H7 (cell line): ENCODE data around the gene TRIM41. TPM values are rescaled to one million over a fixed set of nuclear protein-coding genes. Genes with fewer than 3 reads are reported as not detected.
"Not testable (repeated sequence)": the region's sequence is repeated elsewhere in the genome, so short reads cannot be mapped to it uniquely, and the experiment has no call there.

ENCODE experiments used
- DNase-seq: peaks from one replicate; pipeline ENCODE4 v3.0.0; 2012
- H3K27me3 ChIP-seq: 2 replicates; pipeline ENCODE4 v1.6.0; 2011; ENCODE audit warnings: mild to moderate bottlenecking, low read length; ENCODE audit not compliant: control insufficient read depth, insufficient read depth
- H3K36me3 ChIP-seq: replicated peaks from 2 replicates; pipeline ENCODE4 v1.5.1; 2011; ENCODE audit warnings: low read length; ENCODE audit not compliant: control insufficient read depth, insufficient read depth
- H3K4me3 ChIP-seq: 2 replicates; pipeline ENCODE4 v1.5.1; 2011; ENCODE audit warnings: low read depth, mild to moderate bottlenecking, control low read depth, low read length, moderate library complexity; ENCODE audit not compliant: insufficient read depth
- total RNA-seq: library from RNA; depleted of rRNA; stranded (reverse); fragments of >200 nt; shearing (Covaris generic); gene quantifications from 2 replicates; pipeline ENCODE4 v1.2.3, GENCODE V29; 2014

Gene TRIM41
- total RNA-seq, 1 experiment from 2014 or later = 13.6 TPM

DNA sequence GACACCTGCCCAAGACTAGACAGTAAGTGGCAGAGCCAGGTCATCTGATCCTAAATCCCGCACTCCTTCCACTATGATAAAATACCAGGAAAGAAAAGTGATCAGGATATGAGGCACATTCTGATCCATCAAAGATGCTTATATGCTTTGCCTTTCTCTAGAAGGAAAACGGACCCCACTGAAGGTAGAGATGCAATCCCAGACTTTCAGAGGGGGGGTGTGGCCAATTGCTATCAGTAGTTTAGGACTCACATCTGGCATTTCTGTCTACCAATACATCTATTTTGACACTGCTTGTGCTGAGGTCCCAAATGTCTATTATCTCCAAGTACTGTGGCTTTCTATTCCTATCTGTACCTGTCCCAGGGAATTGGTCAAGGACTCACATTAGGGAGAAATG, 36.2 kb downstream of the TRIM41 start:
- Histone ChIP-seq H3K36me3 (peaks cover 14% of the 10 kb centered on the region), H3K4me3 (peak overlapping the region; percentile 96; the same call in 1 of the 2 replicates), H3K27me3 (no peaks in the 10 kb centered on the region)
- no peak for DNase-seq

DNA sequence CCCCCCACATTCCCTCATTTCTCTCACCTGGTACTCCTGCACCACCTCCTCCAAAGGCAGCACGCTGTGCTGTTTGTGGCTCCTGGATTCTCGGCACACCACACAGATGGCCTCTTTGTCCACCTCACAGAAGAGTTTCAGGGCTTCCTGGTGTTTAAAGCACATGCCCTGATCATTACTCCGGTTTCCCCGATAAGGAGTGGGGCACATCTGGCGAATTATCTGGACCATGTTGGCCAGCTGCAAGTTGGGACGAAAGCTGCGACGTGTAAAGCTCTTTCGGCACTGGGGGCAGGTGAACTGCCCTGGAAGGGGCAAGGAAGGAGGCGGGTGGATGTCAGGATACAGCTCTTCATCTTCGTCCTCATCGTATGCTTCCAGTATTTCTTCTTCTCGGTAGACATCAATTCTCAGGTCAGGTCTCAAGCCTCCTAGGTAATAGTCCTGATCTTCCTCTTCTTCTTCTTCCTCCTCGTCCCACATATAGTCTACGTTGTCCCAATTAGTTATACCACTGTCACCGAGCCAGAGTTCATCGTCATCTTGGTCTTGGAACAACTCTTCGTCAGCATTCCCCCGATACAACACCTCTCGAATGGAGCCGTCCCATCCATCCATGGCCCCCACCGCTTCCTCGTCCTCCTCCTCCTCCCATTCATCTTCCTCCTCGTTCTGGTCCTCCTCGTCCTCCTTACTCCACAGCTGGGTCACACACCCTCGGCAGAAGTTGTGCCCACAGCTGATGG, 37.1 kb downstream of the TRIM41 start:
- DNase-seq = no peak
- H3K36me3 ChIP-seq = peaks cover 11% of the 10 kb centered on the region
- no peaks in the 10 kb centered on the region for H3K27me3 ChIP-seq
- H3K4me3 ChIP-seq = peak overlapping the region; percentile 96

DNA sequence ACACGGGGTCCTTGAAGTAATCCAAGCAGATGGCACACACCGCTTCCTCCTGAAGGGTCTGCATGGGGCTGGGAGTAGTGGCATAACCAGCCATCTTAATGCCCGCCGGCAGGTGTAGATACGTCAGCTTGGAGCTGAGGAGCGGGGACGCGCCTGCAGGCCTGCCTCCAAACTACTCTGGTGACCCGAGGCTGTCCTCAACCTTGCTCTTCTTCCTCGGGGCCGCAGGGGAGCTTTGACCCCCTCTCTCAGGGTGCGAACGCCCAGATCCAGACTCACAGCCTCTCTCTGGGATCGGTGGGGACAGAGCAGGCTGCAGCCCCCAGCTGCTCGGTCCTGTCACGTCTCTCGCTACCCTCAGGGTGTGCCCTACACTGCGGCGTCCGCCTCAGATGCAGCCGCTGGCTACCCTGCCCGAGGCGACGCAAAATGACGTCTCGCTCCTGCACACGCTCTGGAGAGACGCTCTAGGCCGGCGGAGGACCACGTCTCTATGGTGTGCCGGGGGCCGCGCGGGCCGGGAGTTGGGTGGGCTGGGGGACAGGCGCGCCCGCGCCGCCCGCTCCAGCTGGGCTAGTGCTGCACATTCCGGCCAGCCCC, 37.7 kb downstream of the TRIM41 start, which contains the start of gene TRIM52:
TSS of gene TRIM52 (minus strand) at position 424 of the 600 bp plus-strand sequence. CDS start at position 94, 330 bp downstream.
- peak; percentile 94 for DNase-seq
- Histone ChIP-seq H3K27me3 (no peaks in the 10 kb centered on the region), H3K36me3 (peaks cover 10% of the 10 kb centered on the region), H3K4me3 (peak within 1 kb of the TSS; percentile 96)

DNA sequence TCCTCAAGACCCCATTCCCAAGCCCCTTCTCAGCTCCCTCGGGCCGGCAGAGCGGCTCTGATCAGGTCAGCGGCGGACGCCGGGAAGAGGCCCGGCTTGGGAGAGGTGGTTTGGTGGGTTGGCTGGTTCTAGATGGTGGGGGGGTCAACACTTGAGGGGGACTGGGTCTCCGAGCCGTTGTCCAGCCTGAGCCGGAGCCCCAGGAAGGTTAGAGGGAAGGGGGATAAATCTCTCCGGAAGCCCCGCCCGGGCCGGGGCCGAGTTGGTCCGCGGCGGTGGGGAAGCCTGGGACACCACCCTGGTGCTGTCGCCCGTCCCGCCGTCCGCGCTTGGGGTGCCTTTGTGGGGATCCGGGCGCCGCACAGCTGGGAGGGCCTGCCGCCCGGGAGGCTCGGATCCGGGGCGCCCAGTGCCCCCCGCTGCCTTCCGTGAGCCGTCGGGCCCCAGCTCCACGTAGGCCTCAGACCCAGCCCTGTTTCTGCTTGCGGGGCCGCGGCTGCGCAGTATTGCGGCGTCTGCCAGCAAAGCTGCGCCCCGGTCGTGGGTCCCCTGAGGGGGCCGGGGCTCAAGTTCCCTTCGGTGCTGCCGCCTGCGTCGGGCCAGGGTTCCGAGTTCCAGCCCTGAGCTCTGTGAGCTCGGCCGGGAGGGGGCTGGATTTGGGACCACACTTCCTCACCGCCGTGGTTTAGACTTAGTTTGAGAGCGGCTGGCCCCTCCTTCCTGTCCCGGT, 38.4 kb downstream of the TRIM41 start:
- Histone ChIP-seq H3K27me3 (no peaks in the 10 kb centered on the region), H3K36me3 (peaks cover 6% of the 10 kb centered on the region), H3K4me3 (peak overlapping the region; percentile 96)
- DNase-seq = peak; percentile 84

DNA sequence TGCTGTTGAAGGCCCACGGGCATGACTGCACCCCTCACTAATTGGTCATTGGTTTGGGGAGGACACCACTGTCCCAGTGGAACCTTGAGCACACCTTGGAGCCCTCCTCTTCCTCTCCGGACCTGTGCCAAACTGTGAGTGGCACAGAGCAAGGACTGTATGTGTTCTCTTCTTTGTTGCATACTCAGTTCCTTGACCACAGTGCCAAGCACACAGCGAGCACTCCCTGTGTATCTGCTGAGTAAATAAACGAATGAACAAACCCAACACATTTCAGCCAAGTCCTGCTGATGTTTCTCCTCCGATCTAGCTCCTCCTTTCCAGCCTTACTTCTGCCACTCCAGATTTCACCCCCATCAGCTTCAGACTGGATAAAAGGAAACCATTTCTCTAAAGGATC, 40.6 kb downstream of the TRIM41 start:
- H3K27me3 ChIP-seq = no peaks in the 10 kb centered on the region
- DNase-seq = no peak

DNA sequence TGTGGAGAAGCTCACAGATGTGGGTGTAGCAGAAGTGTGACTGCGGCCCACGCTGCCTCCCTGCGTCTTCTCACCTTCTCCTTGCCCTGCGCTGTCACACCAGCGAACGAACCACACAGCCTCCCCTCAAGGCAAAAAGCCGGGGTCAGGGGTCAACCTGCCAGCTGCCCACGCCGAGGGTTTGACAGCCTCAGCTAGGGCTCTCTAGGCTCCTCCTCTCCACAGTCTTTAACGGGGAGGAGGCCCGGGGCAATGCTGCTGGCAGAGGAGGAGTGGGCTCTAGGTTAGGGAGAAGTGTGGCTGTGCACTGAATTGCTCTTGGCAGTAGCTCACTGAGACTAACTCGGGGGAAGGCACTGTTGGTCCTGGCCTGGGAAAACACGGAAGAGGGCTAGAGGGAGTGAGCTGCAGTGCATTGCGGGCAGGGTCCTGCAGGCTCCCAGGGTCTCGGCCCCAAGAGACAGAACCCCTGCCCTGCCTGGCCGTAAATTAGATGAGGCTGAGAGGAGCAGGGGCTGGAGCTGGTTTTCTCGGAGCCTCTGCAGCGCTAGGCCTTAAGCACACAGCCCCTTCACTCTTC, 42.1 kb downstream of the TRIM41 start:
- DNase-seq = no peak
- peaks cover 5% of the 10 kb centered on the region for H3K36me3 ChIP-seq
- H3K27me3 ChIP-seq = no peaks in the 10 kb centered on the region
- no peak overlapping the region for H3K4me3 ChIP-seq

More for the DNA sequence above, 40.6 kb downstream of the TRIM41 start:
- Histone ChIP-seq H3K4me3 (no peak overlapping the region), H3K36me3 (peaks cover 5% of the 10 kb centered on the region)

DNA sequence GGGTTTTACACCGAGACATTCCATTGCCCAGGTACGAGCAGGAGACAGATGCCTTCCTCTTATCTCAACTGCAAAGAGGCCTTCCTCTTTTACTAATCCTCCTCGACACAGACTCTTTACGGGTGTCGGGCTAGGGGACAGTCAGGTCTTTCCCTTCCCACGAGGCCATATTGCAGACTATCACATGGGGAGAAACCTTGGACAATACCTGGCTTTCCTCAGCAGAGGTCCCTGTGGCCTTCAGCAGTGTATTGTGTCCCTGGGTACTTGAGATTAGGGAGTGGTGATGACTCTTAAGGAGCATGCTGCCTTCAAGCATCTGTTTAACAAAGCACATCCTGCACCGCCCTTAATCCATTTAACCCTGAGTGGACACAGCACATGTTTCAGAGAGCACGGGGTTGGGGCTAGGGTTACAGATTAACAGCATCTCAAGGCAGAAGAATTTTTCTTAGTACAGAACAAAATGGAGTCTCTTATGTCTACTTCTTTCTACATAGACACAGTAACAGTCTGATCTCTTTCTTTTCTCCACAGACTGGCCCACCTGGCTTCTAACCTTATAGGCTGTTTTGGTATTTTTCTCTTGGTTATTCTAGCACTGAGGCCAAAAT, 44.3 kb downstream of the TRIM41 start:
- not testable (repeated sequence) for H3K36me3 ChIP-seq, H3K4me3 ChIP-seq, H3K27me3 ChIP-seq, DNase-seq

DNA sequence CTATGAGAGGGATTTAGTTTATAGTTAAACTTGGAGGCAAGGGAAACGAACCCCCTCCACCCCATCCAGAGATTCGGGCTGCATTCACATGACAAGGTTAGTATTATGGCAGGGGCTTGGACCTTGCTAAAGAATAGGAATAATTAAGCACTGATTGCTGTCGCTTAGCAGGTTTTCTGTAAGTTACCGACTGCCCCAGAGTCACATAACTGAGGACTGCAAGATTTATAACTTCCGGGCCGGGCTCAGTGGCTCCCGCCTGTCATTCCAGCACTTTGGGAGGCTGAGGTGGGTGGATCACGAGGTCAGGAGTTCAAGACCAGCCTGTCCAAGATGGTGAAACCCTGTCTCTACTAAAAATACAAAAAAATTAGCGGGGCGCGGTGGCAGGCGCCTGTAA, 44.8 kb downstream of the TRIM41 start:
- not testable (repeated sequence) for H3K4me3 ChIP-seq, H3K27me3 ChIP-seq, H3K36me3 ChIP-seq, DNase-seq

DNA sequence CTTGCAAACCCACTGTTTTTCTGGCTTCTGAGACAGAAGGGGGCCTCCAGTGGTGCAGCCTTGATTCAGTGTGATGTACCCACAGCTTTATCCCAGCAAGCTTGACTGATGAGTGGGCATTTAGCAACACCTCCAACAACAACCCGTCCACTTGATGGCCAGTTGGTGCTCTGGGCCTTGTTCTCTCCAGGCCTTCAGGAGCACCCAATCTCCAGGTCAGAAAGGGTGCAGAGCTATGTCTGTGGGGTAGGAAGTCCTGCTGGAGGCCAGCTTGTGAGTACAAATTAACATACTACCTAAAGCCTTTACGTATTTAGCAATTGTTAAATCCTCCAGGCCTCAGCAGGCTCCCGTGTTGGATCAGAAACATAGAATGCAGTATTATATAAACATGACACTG, 48.0 kb downstream of the TRIM41 start:
- no peaks in the 10 kb centered on the region for H3K36me3 ChIP-seq
- no peak for DNase-seq
- no peaks in the 10 kb centered on the region for H3K27me3 ChIP-seq
- no peak overlapping the region for H3K4me3 ChIP-seq

DNA sequence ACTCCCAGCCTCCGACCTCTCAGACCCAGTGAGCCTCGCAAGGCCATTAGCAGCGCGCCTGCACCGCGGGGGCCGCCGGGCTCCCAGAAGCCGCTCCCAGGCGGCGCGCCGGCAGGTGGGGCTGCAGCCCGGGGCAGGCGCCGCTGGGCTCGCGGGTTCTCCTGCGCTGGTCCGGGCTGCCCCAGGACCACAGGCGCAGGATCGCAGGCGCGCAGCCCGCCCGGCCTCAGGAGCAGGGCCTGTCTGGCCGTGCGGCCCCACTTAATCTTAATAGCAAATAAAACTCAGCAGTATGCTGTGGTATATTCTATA, 50.3 kb downstream of the TRIM41 start:
- not testable (repeated sequence) for H3K27me3 ChIP-seq, H3K36me3 ChIP-seq
- peak overlapping the region; percentile 44 for H3K4me3 ChIP-seq
- DNase-seq = peak; percentile 79

DNA sequence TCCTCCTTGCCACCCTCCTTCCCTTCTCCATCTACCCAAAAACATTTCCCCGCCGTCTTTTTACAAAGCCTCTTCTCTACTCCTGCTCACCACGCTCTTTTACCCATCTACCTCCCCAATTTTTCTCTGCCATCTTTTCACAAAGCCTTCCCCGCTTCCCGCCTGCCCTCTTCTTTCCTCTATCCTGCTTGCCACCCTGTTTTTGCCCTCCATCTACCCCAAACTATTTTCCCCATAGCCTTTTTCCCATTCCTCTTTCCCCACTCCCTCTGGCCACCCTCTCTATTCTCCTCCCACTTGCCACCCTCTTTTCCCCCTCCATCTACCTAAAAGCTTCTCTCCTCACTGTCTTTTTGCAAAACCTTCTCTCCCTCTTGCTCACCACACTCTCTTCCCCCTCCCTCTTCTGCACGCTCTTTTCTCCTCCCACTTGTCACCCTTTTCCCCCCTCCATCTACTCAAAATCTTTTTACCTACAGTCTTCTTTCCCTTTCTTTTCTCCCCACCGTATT, 57.2 kb downstream of the TRIM41 start:
- Histone ChIP-seq H3K4me3 (peak overlapping the region; percentile 83), H3K27me3 (no peaks in the 10 kb centered on the region; the same call in 1 of the 2 replicates), H3K36me3 (no peaks in the 10 kb centered on the region)
- DNase-seq = no peak

DNA sequence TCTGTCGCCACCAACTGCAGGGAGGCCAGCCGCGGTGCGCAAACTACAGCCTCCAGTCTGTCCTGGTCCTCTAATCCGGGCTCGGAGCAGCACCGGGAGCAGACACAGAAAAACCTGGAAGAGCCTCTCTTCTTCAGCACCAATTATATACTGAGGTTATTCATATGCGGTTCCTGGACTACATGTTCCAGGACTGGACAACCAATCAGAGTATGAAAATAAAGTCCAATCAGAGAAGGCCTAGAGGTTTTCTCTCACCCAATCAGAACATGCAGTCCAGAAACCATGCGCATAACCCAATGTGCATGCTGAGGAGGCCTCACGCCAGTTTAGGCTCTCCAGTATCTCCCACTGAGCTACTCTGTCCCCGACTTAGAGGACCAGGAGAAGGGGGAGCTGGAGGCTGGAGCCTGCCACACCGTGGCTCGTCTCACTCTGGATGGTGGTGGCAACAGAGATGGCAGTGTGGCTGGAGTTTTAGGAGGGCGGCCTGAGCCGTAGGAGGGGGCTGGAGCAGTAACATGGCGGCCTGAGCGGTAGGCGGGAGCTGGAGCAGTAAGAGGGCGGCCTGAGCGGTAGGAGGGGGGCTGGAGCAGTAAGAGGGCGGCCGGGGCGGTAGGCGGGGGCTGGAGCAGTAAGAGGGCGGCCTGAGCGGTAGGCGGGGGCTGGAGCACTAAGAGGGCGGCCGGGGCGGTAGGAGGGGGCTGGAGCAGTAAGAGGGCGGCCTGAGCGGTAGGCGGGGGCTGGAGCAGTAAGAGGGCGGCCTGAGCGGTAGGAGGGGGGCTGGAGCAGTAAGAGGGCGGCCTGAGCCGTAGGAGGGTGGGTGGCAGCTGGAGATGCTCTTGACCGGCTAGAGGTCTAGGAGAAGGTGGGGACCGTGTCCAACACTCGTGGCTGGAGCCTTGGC, 58.2 kb downstream of the TRIM41 start:
- DNase-seq = peak; percentile 92
- Histone ChIP-seq H3K36me3 (no peaks in the 10 kb centered on the region), H3K4me3 (peak overlapping the region; percentile 83), H3K27me3 (no peaks in the 10 kb centered on the region; the same call in 1 of the 2 replicates)

DNA sequence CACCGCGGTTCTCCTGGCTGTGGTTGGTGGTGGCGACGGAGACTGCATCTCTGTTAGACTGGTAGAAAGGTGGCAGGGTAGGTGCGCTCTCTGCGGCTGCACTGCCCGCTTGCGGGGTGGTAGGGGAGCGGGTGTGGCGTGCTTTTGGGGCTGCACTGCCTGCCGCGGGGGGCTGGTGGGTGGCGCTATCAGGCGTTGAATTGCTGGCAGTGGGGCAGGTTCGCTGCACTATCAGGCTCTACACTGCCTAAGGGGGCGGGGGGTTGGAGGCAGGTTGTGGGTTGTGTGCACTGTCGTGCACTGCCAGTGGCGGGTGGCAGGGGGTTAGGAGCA, 58.9 kb downstream of the TRIM41 start:
- DNase-seq = peak; percentile 54
- Histone ChIP-seq H3K27me3 (no peaks in the 10 kb centered on the region; the same call in 1 of the 2 replicates), H3K36me3 (no peaks in the 10 kb centered on the region; the same call in 1 of the 2 replicates), H3K4me3 (peak overlapping the region; percentile 83)
